ENCODE data around the gene ZNF219.
A peak's percentile ranks its signal among the peaks of the same experiment; 100 is the strongest.

GRCh38 chr14:21090194-21090939, 8.1 kb downstream of the ZNF219 start:
- no peak for TF ChIP-seq ESRRA (CRISPR knock-in tag; IDR thresholded peaks at IDR 0.05; ENCODE audit: borderline replicate concordance)
- TF ChIP-seq, protein P1, sequence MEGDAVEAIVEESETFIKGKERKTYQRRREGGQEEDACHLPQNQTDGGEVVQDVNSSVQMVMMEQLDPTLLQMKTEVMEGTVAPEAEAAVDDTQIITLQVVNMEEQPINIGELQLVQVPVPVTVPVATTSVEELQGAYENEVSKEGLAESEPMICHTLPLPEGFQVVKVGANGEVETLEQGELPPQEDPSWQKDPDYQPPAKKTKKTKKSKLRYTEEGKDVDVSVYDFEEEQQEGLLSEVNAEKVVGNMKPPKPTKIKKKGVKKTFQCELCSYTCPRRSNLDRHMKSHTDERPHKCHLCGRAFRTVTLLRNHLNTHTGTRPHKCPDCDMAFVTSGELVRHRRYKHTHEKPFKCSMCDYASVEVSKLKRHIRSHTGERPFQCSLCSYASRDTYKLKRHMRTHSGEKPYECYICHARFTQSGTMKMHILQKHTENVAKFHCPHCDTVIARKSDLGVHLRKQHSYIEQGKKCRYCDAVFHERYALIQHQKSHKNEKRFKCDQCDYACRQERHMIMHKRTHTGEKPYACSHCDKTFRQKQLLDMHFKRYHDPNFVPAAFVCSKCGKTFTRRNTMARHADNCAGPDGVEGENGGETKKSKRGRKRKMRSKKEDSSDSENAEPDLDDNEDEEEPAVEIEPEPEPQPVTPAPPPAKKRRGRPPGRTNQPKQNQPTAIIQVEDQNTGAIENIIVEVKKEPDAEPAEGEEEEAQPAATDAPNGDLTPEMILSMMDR (IDR thresholded peaks at IDR 0.05) = peak; percentile 54
- TF ChIP-seq, protein P2, sequence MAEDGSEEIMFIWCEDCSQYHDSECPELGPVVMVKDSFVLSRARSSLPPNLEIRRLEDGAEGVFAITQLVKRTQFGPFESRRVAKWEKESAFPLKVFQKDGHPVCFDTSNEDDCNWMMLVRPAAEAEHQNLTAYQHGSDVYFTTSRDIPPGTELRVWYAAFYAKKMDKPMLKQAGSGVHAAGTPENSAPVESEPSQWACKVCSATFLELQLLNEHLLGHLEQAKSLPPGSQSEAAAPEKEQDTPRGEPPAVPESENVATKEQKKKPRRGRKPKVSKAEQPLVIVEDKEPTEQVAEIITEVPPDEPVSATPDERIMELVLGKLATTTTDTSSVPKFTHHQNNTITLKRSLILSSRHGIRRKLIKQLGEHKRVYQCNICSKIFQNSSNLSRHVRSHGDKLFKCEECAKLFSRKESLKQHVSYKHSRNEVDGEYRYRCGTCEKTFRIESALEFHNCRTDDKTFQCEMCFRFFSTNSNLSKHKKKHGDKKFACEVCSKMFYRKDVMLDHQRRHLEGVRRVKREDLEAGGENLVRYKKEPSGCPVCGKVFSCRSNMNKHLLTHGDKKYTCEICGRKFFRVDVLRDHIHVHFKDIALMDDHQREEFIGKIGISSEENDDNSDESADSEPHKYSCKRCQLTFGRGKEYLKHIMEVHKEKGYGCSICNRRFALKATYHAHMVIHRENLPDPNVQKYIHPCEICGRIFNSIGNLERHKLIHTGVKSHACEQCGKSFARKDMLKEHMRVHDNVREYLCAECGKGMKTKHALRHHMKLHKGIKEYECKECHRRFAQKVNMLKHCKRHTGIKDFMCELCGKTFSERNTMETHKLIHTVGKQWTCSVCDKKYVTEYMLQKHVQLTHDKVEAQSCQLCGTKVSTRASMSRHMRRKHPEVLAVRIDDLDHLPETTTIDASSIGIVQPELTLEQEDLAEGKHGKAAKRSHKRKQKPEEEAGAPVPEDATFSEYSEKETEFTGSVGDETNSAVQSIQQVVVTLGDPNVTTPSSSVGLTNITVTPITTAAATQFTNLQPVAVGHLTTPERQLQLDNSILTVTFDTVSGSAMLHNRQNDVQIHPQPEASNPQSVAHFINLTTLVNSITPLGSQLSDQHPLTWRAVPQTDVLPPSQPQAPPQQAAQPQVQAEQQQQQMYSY (CRISPR knock-in tag; IDR thresholded peaks at IDR 0.05) = no peak
- TF ChIP-seq ZNF263 (CRISPR knock-in tag; IDR thresholded peaks at IDR 0.05; ENCODE audit: low read depth) = no peak
- TF ChIP-seq, protein P3, sequence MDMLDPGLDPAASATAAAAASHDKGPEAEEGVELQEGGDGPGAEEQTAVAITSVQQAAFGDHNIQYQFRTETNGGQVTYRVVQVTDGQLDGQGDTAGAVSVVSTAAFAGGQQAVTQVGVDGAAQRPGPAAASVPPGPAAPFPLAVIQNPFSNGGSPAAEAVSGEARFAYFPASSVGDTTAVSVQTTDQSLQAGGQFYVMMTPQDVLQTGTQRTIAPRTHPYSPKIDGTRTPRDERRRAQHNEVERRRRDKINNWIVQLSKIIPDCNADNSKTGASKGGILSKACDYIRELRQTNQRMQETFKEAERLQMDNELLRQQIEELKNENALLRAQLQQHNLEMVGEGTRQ (CRISPR knock-in tag; IDR thresholded peaks at IDR 0.05) = 0 out of 2 replicates have a peak, but pooled peaks have one; percentile 5
- TF ChIP-seq ATF2 (CRISPR knock-in tag; IDR thresholded peaks at IDR 0.05; ENCODE audit: borderline replicate concordance, low read depth) = no peak
- no peak for TF ChIP-seq NFYB (CRISPR knock-in tag; conservative IDR thresholded peaks at IDR 0.05; ENCODE audit: low read depth)
- TF ChIP-seq MAX (CRISPR knock-in tag; IDR thresholded peaks at IDR 0.05) = no peak
- TF ChIP-seq CREB1 (CRISPR knock-in tag; IDR thresholded peaks at IDR 0.05) = no peak
- TF ChIP-seq ZNF512 (CRISPR knock-in tag; IDR thresholded peaks at IDR 0.05; ENCODE audit: borderline replicate concordance) = no peak
- TF ChIP-seq PREB (CRISPR knock-in tag; IDR thresholded peaks at IDR 0.05; ENCODE audit: borderline replicate concordance) = no peak
- TF ChIP-seq, protein P4, sequence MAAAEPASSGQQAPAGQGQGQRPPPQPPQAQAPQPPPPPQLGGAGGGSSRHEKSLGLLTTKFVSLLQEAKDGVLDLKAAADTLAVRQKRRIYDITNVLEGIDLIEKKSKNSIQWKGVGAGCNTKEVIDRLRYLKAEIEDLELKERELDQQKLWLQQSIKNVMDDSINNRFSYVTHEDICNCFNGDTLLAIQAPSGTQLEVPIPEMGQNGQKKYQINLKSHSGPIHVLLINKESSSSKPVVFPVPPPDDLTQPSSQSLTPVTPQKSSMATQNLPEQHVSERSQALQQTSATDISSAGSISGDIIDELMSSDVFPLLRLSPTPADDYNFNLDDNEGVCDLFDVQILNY (CRISPR knock-in tag; IDR thresholded peaks at IDR 0.05) = no peak

All from WTC11 (cell line).